Stimulated activated CD8-positive, alpha-beta memory T cell treated with anti-CD3 and anti-CD28 coated beads, Interleukin-12 subunit alpha, Interleukin-12 subunit beta, amount 100 ng/mL, for 1 hour (primary cell): ENCODE results near the gene DCPS.

Source experiments
- DNase-seq: peaks from one replicate; pipeline ENCODE4 v3.0.0-alpha.2; 2020; ENCODE audit warnings: low read depth

The DCPS gene

DNA sequence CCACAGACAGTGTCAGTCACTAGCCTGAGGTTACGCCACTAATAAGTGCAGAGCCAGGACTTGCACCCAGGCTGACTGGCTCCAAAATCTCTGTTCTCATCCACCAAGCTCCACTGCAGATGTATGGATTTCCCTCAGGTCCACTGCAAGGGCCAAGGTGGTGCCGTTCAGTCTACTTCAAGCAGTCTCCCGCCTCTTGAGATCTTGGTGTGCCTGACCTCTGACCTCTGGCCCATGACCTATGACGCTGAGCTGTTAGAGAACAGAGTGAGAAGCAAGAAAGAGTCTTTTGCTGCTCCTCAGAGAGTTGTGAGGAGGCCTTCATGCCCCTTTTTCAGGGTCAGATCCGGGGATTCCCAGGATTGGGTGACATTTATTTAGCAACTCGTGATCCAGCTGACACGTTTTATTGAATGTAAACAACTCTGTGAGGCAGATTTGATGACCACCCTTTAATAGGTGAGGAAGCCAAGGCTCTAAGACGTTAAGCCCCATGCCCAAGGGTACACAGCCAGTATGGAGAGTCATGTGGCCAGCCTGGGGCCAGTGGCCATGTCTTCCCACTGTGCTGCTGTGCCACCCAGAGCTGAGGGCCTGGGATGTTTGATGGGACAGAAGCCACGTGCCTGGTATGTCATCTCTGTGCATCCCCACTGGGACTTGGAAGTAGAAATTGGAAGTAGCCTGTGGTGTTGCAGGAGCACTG, 25.2 kb downstream of the DCPS start:
- no peak for DNase-seq

DNA sequence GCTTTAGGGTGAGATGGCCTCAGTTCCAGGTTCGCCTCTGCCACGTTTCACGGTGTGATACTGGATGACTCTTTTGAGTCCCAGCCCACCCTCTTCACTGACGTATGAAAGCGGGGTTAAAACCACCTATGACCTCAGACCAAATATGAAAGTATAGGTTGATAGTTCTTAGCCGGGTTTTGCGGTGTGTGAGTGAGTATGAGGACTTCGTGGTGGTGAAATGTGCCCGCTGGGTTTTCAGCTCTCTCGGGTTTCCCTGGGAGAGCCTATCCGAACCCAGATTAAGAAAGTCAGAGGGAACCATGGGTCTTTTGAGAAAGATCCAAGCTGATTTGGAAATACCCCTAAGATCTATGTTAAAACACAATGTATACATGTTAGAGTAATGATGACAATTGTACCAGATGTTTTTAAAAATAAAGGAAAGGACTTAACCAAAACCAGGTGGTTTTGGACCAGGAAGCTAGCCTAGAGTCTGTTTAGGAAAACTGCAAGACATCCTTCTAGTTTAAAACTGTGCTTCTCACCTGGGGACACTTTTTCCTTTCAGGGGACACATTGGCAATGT, 25.9 kb downstream of the DCPS start:
- DNase-seq, result no peak

- DNase-seq, result no peak
Observed at GRCh38 chr11:126331286-126331685, 27.4 kb downstream of the DCPS start.

DNA sequence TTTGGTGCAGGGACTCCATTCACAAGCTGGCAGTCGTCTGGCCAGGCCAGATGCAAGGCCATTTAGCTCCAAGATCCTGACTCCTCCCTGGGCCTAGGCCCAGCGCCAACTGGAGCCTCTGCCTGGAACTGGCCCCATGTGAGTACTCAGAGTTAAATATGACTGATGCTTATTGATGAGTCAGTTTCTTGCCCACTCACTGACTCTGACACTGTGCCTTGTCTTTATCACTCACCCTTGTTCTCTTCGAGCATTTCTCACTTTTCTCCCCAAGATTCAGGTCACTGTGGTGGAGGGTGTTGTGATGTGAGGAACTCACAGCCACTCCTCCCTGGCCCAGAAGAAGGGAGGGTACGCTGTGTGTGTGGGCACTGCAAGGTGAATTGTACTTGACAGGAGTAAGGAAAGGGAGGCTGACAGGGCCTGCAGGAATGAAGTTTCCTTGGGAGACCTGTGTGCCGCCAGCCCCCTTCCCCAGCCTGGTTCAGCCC, 28.4 kb downstream of the DCPS start:
- DNase-seq, result no peak

DNA sequence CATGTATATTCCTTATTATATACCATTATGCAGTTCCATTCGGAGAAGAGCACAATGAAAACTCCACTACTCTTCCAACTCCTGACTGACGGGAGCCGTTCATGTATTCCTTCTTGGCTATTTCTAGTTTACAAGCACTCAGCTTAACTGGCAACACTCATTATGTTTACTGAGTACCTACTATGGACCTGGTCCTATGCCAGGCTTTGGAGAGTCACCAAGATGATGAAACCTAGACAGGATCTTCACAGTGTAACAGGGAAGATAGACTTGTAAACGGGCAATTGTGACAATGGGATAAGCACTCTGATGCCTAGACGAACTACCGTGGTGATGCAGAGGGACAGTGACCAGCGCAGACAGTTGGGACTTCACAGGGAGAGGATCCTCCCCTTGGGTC, 29.3 kb downstream of the DCPS start:
- DNase-seq, result no peak

DNA sequence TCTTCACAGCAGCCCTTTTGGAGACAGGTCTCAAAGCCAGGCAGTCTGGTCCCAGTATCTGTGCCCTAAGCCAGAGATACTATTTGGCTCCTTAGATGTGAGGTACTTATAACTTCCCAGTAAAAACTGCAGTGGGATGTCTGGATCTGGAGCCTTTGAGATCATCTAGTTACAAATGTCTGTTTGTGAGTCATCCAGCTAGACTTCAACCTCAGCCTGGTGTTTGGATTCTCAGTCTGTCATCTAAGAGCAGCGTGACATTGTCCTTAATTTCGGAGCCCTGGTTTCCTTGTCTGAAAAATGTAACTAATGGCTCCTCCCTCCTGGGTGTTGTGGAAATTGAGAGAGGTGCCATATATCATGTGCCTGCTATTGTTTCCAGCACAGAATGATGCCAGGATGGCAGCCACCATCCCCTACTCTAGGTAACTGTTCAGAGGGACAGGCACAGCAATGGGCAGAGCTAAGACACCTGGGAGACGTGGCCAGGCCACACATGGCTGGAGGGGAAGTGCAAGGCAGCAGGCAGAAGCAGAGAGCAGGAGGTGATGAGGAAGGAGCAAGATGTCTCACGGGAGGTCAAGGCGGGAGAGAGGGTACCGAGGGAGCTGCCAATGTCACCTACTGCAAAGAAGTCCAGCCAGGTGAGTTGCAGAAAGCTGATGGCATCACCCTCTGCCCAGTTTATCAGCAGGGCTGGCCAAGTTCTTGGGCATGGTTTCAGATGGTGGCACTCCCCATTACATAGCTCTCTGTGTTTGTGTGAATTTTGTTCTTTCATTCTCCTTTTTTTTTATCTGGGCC, 31.0 kb downstream of the DCPS start:
- no peak for DNase-seq

DNA sequence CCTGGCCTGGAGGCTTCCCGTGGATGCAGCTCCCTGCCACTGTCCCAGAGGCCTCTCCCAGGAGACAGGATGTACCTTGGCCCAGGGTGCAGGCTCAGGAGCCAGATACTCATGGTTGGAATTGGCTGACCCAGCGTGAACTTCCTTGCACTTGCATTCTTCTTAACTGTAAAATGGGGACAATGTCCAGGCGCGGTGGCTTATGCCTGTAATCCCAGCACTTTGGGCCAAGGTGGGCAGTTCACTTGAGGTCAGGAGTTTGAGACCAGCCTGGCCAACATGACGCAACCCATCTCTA, 31.6 kb downstream of the DCPS start:
- DNase-seq, result no peak

DNA sequence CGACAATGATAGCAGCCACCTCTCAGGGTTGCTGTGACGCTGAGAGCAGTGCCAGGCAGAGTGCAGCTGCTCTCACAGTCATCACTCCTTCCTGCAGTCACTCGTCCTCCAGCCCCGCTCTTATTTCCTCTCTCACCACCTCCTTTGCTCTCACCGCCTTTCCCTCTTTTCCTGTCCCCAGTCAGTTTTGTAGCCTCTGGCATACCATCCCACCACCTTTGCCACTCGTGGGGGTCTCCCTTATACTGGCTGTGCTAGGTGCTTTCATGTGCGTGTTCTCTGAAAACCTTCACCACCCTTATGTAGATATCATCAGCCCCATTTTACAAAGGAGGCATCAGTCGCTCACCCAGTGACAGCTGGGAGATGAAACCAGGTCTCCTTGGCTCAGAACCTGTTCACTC, 32.3 kb downstream of the DCPS start:
- no peak for DNase-seq

DNA sequence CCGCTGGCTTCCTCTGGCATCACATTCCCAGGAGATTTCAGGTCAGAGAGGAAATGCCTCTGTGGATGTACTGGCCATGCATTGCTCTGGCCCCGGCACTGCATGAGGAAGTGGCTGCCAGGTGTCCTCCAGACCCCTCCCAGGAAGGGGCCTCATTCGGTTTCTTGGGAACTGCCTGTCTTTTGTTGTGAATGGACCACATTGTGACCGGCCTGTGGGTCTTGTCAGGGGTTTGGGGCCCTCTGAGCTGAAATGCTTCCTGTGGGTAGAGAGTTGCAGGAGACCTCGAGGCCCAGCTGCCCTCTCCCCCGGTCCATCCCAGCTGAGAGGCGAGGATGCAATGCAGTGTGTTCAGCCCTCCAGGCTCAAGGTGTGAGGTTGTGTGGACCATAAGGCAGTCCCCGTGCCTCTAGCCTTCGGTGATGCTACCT, 32.8 kb downstream of the DCPS start:
- no peak for DNase-seq

- no peak for DNase-seq
Observed at GRCh38 chr11:126337126-126337473, 33.2 kb downstream of the DCPS start.

GRCh38 chr11:126337474-126338241, 33.8 kb downstream of the DCPS start:
- DNase-seq, result no peak

DNA sequence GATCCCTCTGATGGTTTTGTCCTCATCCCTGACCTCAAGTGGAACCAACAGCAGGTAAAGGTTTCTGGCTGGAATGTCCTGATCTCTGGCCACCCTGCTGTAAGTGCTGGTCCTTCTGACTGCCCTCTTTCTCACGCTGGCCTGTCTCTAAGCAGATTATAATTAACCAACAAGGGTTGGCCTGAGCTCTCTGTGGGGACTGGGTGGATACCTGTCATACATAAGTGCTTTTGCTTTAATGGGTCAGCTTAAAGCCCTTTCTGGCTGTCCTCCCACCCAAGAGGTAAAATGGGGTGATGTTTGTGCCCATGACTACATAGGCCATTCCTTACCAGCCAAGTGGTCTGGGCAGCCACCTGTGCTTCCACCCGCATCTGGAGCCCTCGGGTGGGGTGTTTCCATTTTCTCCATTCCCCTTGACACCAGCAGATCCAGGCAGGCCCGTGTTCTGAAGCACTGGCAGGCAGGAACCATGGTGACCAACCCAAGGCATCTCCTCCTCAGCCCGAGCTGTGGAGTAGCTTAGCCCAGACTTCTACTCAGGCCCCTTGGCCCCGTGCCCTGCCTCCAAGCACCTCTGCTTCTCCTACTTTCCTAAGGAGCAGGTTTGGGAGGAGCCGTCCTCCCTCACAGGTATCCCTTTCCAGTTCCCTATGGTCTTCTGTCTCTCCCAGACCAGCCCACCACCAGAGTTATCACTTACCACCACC, 34.6 kb downstream of the DCPS start:
- DNase-seq, result no peak

- DNase-seq, result no peak
Observed at GRCh38 chr11:126339073-126339862, 35.4 kb downstream of the DCPS start.

- no peak for DNase-seq
Observed at GRCh38 chr11:126339863-126340434, 36.1 kb downstream of the DCPS start.

DNA sequence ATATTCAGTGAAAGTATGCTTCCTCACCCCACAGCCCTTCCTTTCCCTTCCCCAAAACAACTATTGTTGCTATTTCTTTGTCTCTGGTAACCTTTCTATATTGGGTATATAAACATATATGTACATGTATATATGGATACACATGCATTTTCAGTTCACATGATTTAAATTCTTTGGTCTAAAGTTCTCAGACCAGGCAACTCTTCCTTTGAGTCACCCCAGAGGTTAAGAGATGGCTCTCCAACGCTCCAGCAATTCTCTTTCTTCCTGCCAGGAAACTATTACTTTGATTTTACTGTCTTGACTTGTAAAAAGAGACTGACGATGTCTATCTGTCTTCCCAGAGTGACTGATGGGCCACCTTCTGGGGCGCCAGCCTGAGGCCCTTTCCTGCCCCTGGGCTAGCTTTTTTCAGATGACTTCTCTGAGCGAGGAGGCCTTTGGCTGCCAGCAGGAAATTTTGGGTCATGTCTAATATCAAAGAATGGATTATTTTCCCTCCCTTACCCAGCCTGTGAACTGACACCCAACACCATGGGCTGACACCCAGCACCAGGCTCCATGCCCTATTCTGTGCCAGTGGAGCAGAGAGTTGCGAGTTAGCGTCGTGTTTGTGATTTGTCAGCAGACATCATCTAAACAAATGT, 37.2 kb downstream of the DCPS start:
- no peak for DNase-seq

DNA sequence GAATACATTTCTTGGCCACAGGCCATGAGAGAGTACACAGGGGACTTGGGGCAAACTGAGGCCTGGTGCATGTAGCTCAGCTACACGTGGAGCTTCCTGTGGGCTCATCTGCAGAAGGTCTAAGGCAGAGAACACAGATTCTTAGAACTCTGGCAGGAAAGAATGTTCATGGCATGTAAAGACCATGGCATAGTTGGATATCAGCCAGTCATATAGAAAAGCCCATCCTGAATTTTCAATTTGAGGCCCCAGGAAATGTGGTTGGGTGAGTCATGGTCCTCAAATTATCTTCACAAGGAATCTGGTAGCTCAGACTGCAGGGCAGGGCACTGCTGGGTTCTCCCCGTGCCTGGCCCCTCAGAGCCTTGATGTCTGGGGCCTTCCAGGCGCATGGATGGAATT, 37.9 kb downstream of the DCPS start:
- no peak for DNase-seq

GRCh38 chr11:126343051-126343450, 39.2 kb downstream of the DCPS start:
- DNase-seq, result no peak

DNA sequence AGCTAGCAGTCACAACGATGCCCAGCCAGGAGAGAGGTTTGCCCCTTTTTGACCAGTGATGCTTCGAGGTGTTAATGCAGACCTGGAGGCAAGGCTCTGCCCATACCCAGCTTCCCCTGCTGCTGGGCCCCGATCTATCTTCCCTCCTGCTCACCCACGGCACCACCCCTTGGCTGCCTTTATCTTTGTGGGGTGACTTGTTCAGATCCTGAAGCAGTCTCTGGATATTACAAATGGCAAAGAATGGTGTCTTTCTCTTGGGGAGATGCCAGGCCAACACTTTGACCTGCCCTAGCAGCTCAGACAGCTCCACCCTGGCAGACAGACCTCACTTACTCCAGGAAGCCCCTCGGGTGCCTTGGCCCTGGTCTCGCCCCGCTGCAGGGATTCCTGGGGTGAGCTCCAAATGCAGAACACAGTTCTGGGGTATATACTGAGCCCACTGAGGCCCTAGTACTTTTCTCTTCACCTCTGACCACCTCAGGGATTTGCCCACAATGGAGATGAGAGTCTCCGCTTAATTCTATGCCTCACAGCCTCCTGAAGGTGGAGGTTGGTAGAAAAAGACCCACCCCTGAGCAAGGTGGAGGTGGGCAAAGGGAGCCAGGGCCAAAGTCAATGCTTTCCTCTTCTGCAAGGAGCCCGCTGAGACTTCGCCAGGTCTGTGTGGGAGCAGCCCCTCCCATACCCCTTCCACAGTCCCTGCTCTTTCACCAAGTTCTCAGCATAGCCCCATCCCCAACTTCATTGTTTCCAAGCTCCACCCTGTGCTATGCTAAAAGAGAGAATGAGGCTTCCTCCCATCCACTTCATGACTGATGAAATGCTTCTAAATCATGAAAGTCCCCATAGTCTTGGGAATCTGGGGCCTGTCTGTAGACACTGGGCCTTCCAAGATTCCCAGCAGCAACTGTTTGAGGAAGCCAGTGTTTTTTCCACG, 40.6 kb downstream of the DCPS start:
- no peak for DNase-seq

DNA sequence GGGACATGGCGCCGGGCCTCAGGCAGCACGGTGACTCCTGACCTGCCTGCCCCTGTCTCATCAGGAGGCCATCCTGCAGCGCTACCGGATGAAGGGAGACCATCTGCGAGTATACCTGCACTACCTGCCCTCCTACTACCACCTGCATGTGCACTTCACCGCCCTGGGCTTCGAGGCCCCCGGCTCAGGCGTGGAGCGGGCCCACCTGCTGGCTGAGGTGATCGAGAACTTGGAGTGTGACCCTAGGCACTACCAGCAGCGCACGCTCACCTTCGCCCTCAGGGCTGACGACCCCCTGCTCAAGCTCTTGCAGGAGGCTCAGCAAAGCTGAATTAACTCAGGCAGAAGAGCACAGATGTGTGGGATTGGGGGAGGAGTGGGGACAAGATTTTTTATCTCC, 41.4 kb downstream of the DCPS start:
- DNase-seq, result no peak
